Measurements from ENCODE around the gene CPNE8.

The CPNE8 gene

GRCh38 chr12:38895446-38895845, 9.9 kb downstream of the CPNE8 start:
- no peak for DNase-seq (ENCODE audit: low read depth in 3 of 3)

- DNase-seq (ENCODE audit: low read depth in 3 of 3), result no peak
Measured at GRCh38 chr12:38892976-38893375, 12.4 kb downstream of the CPNE8 start.

GRCh38 chr12:38892087-38892786, 13.2 kb downstream of the CPNE8 start:
- no peak for DNase-seq (ENCODE audit: low read depth in 3 of 3)

GRCh38 chr12:38890102-38890855, 15.1 kb downstream of the CPNE8 start:
- no peak for DNase-seq (ENCODE audit: low read depth in 3 of 3)

GRCh38 chr12:38889297-38889815, 16.0 kb downstream of the CPNE8 start:
- DNase-seq (ENCODE audit: low read depth in 3 of 3), result no peak

GRCh38 chr12:38887770-38888169, 17.6 kb downstream of the CPNE8 start:
- no peak for DNase-seq (ENCODE audit: low read depth in 3 of 3)

GRCh38 chr12:38886931-38887330, 18.5 kb downstream of the CPNE8 start:
- no peak for DNase-seq (ENCODE audit: low read depth in 3 of 3)

- DNase-seq (ENCODE audit: low read depth in 3 of 3), result no peak
Measured at GRCh38 chr12:38886064-38886463, 19.3 kb downstream of the CPNE8 start.

- no peak for DNase-seq (ENCODE audit: low read depth in 3 of 3)
Measured at GRCh38 chr12:38884666-38885065, 20.7 kb downstream of the CPNE8 start.

GRCh38 chr12:38883629-38884134, 21.7 kb downstream of the CPNE8 start:
- DNase-seq (ENCODE audit: low read depth in 3 of 3), result no peak

- no peak for DNase-seq (ENCODE audit: low read depth in 3 of 3)
Measured at GRCh38 chr12:38880288-38880687, 25.1 kb downstream of the CPNE8 start.

GRCh38 chr12:38878986-38879385, 26.4 kb downstream of the CPNE8 start:
- DNase-seq (ENCODE audit: low read depth in 3 of 3), result no peak

GRCh38 chr12:38878333-38878705, 27.1 kb downstream of the CPNE8 start:
- no peak for DNase-seq (ENCODE audit: low read depth in 3 of 3)

- DNase-seq (ENCODE audit: low read depth in 3 of 3), result no peak
Measured at GRCh38 chr12:38875586-38876228, 29.7 kb downstream of the CPNE8 start.

- DNase-seq (ENCODE audit: low read depth in 3 of 3), result no peak
Measured at GRCh38 chr12:38872561-38872960, 32.8 kb downstream of the CPNE8 start.

GRCh38 chr12:38872156-38872555, 33.2 kb downstream of the CPNE8 start:
- DNase-seq (ENCODE audit: low read depth in 3 of 3), result no peak

- DNase-seq (ENCODE audit: low read depth in 3 of 3), result no peak
Measured at GRCh38 chr12:38869036-38869435, 36.4 kb downstream of the CPNE8 start.

- DNase-seq (ENCODE audit: low read depth in 3 of 3), result no peak
Measured at GRCh38 chr12:38850461-38850860, 54.9 kb downstream of the CPNE8 start.

- DNase-seq (ENCODE audit: low read depth in 3 of 3), result no peak
Measured at GRCh38 chr12:38847247-38847646, 58.1 kb downstream of the CPNE8 start.

- no peak for DNase-seq (ENCODE audit: low read depth in 3 of 3)
Measured at GRCh38 chr12:38844267-38844666, 61.1 kb downstream of the CPNE8 start.

- DNase-seq (ENCODE audit: low read depth in 3 of 3), result no peak
Measured at GRCh38 chr12:38838056-38838850, 67.1 kb downstream of the CPNE8 start.

GRCh38 chr12:38831715-38832114, 73.7 kb downstream of the CPNE8 start:
- DNase-seq (ENCODE audit: low read depth in 3 of 3), result no peak
